Inferior parietal cortex (tissue), 1 donor: Measurements from ENCODE around the gene BCL11B.

Experiments
- DNase-seq: peaks from one replicate; pipeline ENCODE4 v3.0.0-alpha.2; 2016; ENCODE audit errors: extremely low spot score

BCL11B gene

DNA sequence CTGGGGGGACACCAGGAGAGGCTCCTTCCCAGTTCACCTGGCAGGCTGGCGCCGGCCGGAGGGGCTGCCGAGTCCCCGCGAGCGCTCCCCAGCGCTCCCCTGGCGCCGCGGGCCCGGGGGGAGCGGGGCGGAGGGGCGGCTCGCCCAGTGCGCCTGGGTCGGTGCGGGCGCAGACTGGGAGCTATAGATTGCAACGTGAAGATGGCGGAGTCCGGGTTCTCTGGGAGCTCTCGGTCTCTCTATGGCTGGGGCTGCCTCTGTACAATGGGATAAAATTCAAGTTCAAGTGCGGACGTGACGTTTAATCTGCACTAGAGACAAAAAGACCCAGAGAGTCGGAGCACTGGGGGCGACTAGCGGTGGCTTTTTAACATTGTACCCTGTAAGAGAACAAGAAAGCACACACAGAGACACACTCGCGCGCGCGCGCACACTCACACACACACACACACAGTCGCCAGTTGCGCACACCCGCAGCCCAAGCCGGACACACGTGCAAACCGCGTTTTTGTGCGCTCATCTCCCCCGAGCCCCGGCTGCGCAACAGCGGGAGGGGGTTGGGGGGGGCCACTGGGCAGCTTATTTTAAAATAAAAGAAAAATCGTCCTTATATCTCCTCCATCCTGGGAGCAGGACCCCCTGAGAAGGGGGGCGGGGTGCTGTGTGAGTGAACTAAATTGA lies at the start of gene BCL11B:
TSS of gene BCL11B (minus strand) at position 247 of the 681 bp plus-strand sequence. CDS start 979 bp downstream, outside the sequence.
- DNase-seq = no peak

DNA sequence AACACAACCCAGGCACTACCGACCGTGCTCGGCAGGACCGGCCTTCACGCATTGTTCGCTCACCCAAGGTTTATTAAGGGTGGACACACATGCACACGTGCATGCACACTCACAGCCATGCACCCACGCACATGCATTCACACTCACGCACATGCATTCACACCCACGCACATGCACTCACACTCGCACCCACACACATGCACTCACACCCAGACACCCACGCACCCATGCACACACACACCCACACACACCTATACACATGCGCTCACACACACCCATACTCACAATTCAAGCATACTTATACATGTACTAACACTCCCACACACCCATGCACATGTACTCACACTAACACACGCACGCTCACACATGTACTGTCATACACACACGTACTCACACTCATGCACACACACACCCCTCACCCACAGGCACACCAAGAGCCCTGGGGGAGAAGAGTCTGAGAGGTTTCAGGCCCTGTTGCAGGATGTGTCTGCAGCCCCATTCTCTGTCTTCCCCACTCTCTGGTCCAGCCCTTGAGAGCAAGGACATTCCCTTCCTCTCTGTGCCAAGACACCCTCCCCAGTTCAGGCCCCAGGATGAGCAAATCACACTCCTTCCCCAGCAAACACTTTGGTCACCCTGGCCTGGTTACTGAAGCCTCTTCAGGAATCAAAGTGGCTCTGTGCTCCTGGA lies 49.4 kb upstream of the BCL11B start:
- no peak for DNase-seq

DNA sequence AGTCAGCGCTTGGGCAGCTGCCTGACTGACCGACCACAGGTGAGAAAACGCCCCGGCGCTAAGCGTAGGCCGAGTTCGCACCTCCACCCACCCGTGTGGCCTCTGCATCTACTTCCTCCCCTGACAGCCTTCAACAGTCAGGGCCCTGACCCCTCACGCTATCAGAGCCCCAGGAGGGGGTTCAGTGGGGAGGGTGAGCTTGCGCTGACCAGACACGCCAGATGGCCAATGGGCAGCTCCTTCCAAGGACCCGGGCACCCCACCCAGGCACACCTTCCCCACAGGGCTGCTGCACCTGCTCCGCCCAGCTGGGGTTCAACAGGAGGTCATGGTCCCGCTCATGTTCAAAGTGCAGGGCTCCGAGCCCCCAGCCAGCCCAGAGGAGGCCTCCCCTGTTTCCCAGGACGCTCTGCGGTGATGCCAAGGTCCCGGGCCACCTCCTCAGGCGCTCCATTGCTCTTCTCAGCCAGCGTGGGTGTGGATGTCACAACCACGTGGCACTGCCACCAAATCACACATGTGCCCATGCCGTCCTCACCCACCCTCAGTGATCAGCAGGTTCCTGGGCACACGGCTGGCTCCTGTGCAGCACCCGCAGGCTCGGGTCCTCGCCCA lies 48.7 kb upstream of the BCL11B start:
- DNase-seq = no peak

- DNase-seq = no peak
These were observed 48.1 kb upstream of the BCL11B start for GRCh38 chr14:99320105-99320572.

GRCh38 chr14:99318959-99319295 lies 46.9 kb upstream of the BCL11B start:
- no peak for DNase-seq

- DNase-seq = no peak
These were observed 46.3 kb upstream of the BCL11B start for GRCh38 chr14:99318091-99318958.

DNA sequence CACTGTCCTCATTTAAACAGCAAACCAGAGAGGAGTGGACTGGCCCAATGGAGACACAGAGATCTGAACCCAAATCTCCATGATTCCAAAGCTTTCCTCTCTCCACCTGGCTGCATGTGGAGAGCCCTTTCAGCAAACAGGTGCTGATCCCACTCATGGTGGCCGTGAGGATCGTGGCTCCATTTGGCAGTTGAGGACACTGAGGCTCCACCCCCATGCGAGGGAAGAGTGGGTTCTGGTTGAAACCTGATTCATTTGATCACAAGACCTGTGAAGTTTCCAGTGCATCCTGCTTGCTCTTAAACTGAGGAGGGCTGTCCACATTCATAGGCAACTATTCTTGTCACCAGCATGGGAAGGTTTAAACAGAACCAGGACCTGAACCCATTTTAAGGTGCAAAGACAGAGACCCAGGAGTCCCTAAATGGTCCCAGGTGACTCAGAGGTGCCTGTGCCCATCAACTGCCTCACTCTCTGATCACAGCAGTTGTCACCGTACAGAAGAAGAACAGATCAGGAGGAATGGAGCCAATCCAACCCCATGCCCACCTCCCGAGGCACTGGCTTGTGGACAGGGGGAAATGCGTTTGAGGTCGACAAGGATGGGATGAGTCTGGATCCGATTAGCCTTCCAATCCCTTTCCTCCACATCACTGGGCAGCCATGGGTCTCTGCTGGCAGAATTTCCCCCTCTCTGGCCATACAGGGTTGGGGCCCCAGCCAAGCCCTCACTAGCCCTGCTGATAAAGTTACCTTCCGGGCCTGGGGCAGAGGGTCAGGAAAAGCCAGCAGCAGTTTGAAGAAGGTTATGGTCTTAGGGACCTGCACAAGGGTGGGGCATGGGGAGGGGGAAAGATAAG lies 45.5 kb upstream of the BCL11B start:
- DNase-seq = no peak

- no peak for DNase-seq
These were observed 44.5 kb upstream of the BCL11B start for GRCh38 chr14:99316281-99317163.

DNA sequence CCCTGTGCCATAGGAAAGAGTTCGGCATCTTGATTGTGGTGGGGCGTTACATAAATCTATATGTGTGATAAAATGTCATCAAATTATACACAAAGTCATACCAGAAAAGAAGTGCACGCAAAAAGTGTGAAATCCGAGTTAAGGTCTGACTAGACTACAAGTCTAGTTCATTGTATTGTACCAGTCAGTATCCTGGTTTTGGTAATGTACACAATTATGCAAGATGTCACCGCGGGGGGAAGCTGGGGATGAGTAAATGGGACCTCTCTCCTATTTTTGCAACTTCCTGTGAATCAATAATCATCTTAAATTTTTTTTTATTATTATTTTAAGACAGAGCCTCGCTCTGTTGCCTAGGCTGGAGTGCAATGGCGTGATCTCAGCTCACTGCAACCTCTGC lies 43.2 kb upstream of the BCL11B start:
- no peak for DNase-seq

DNA sequence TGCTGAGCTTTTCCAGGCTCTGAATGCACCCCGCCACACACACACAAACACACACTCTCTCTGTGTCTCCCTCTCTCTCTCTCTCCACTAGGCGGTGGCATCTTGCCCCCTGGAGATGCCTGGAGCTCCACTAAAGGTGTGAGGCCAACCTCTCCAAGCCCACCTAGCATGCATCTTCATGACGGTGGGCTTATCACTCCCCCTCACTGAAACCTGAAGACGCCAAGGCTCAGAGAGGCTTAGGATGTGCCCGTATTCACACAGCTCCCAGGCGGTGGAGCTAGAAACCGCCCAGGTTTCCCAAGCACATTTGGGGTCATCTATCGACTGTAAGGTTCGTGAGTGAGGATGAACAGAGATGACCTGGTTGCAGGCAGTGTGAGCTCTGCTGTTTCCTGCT lies 42.6 kb upstream of the BCL11B start:
- DNase-seq = no peak

DNA sequence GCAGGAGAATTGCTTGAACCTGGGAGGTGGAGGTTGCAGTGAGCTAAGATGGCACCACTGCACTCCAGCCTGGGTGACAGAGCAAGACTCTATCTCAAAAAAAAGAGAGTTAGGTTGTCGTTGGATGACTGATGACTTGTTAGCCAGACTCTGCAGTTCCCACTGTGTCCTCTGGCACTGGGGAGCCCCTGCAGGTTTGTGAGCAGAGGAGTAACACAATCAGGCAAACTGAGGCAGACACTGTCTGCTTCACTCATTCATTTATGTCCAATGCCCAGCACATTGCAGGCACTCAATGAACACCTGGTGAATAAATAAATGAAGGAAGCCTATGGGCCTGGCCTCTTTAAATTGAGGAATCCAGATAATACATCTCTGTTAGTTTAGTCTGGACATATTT lies 41.2 kb upstream of the BCL11B start:
- DNase-seq = no peak

- DNase-seq = no peak
These were observed 40.1 kb upstream of the BCL11B start for GRCh38 chr14:99312106-99312505.

GRCh38 chr14:99309220-99309766 lies 37.3 kb upstream of the BCL11B start:
- no peak for DNase-seq

DNA sequence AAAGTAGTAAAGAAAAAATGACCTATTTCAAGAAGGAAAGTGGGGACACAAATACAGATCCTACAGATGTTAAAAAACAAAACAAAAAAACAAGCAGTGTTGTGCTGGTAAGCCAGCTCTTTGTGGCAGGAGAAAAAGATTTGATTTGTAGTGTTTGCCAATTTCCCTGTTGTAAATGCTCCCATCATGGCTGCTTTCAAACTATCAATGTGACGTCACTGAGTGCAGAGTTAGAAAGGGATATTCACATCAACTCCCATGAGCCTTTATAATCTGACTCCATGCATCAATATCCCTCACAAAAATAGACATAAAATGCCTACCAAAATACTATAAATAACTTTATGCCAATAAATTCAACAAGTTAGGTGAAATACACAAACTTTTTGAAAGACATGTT lies 32.2 kb upstream of the BCL11B start:
- no peak for DNase-seq

DNA sequence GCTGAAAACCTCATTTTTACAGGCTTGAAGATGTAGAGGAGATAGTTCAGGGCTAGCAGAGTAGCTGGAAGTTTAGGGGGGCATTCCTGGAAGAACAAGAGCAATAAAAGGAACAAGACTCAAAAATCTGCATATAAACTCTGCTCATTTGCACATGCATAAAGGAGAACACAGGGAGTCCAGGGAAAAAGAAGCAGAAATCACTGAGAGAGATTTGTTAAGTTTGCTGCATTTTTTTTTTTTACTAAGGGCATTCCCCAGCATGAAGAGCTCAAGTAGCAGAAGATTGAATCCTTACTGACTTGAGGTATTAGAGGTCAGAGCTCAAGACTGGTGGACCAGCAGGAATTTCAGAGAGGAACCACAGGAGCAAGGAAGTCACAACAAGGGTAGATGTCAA lies 28.2 kb upstream of the BCL11B start:
- DNase-seq = no peak

GRCh38 chr14:99296517-99296916 lies 24.5 kb upstream of the BCL11B start:
- DNase-seq = no peak

GRCh38 chr14:99289394-99290189 lies 17.6 kb upstream of the BCL11B start:
- DNase-seq = no peak

GRCh38 chr14:99288948-99289347 lies 17.0 kb upstream of the BCL11B start:
- no peak for DNase-seq
